PFSK-1 (cell line): ENCODE measurements around the gene C10orf71.

ENCODE experiments used
- POLR2AphosphoS5 ChIP-seq: IDR thresholded peaks from 2 replicates; pipeline ENCODE4 v1.6.1; 2012; ENCODE audit warnings: low read depth, mild to moderate bottlenecking, control low read depth, low read length, moderate library complexity
- TAF1 ChIP-seq: IDR thresholded peaks from 2 replicates; pipeline ENCODE4 v1.6.1; 2012; ENCODE audit warnings: low read length, control low read depth, borderline replicate concordance; ENCODE audit not compliant: insufficient read depth
- TF ChIP-seq, protein P1 (sequence below), 2 experiments: IDR thresholded peaks; 2 replicates each; pipeline versions ENCODE4 v1.6.1 to v1.8.0; 2011 to 2012; ENCODE audit warnings: low read depth in 2 of 2, low read length in 2 of 2, control low read depth in 1 of 2, inconsistent platforms in 1 of 2, mild to moderate bottlenecking in 1 of 2, moderate library complexity in 1 of 2; ENCODE audit not compliant: insufficient read depth in 1 of 2

DNA sequence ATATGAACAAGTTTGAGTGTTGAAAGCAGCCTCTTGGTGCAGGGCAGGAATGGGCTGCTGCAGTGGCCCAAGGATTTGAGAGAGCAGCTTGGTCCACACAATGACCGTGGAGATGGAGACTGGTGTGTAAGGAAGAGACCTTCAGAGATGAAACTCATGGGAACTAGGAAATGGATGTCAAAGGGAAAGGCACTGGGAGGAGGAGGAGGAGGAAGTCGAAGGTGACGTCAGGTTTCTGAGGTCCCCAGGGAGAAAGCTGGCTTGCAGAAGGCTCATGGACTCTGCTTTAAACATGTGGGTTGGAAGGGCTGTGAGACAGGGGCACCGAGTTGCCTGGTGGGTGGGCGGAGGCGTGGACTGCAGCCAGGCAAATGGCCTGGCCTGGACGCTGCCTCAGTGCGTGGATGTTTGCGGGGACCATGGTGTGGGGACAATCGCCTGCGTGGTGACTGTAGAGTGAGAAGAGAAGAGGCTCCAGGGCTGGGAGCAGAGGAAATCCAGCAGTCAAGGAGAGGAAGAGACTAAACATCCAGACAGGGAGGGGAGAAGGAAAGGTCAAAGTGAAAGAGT, 14.6 kb downstream of the C10orf71 start:
- TF ChIP-seq, protein P1, sequence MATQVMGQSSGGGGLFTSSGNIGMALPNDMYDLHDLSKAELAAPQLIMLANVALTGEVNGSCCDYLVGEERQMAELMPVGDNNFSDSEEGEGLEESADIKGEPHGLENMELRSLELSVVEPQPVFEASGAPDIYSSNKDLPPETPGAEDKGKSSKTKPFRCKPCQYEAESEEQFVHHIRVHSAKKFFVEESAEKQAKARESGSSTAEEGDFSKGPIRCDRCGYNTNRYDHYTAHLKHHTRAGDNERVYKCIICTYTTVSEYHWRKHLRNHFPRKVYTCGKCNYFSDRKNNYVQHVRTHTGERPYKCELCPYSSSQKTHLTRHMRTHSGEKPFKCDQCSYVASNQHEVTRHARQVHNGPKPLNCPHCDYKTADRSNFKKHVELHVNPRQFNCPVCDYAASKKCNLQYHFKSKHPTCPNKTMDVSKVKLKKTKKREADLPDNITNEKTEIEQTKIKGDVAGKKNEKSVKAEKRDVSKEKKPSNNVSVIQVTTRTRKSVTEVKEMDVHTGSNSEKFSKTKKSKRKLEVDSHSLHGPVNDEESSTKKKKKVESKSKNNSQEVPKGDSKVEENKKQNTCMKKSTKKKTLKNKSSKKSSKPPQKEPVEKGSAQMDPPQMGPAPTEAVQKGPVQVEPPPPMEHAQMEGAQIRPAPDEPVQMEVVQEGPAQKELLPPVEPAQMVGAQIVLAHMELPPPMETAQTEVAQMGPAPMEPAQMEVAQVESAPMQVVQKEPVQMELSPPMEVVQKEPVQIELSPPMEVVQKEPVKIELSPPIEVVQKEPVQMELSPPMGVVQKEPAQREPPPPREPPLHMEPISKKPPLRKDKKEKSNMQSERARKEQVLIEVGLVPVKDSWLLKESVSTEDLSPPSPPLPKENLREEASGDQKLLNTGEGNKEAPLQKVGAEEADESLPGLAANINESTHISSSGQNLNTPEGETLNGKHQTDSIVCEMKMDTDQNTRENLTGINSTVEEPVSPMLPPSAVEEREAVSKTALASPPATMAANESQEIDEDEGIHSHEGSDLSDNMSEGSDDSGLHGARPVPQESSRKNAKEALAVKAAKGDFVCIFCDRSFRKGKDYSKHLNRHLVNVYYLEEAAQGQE (IDR thresholded peaks at IDR 0.05; ENCODE audit: insufficient read depth in 1 of 2, low read depth in 2 of 2, low read length in 2 of 2) = no peak
- TF ChIP-seq POLR2AphosphoS5 (no peak), TAF1 (no peak)
